GM19099 (cell line): Measurements from ENCODE around the gene TRIM4.

Source experiments
- POLR2A ChIP-seq: IDR thresholded peaks from 3 replicates; pipeline ENCODE4 v1.6.1; 2011; ENCODE audit warnings: low read depth; ENCODE audit not compliant: insufficient read length; ENCODE audit errors: extremely low read depth

Gene TRIM4

GRCh38 chr7:99918959-99919813 lies at the start of gene TRIM4:
TSS of gene TRIM4 (minus strand) at chr7:99919530. CDS start at chr7:99919401, 129 bp downstream.
- peak; percentile 92 for TF ChIP-seq POLR2A

- TF ChIP-seq POLR2A = no peak
Observed at GRCh38 chr7:99958564-99959227, 39.4 kb upstream of the TRIM4 start.

- TF ChIP-seq POLR2A = no peak
Observed at GRCh38 chr7:99955247-99955646, 35.9 kb upstream of the TRIM4 start.

- no peak for TF ChIP-seq POLR2A
Observed at GRCh38 chr7:99953649-99954048, 34.3 kb upstream of the TRIM4 start.

GRCh38 chr7:99949645-99950228 lies 30.4 kb upstream of the TRIM4 start:
- TF ChIP-seq POLR2A = no peak

GRCh38 chr7:99947608-99948007 lies 28.3 kb upstream of the TRIM4 start:
- no peak for TF ChIP-seq POLR2A

GRCh38 chr7:99944497-99945070 lies 25.3 kb upstream of the TRIM4 start:
- TF ChIP-seq POLR2A = no peak

- TF ChIP-seq POLR2A = no peak
Observed at GRCh38 chr7:99943641-99944496, 24.5 kb upstream of the TRIM4 start.

GRCh38 chr7:99938296-99938695 lies 19.0 kb upstream of the TRIM4 start:
- no peak for TF ChIP-seq POLR2A

GRCh38 chr7:99930376-99930775 lies 11.0 kb upstream of the TRIM4 start:
- no peak for TF ChIP-seq POLR2A

- no peak for TF ChIP-seq POLR2A
Observed at GRCh38 chr7:99929730-99930053, 10.4 kb upstream of the TRIM4 start.

GRCh38 chr7:99928994-99929729 lies 9.8 kb upstream of the TRIM4 start, which contains the start of gene GJC3:
TSS of gene GJC3 (minus strand) at chr7:99929620. CDS start at chr7:99929620, 0 bp downstream.
- no peak for TF ChIP-seq POLR2A

GRCh38 chr7:99928188-99928587 lies 8.9 kb upstream of the TRIM4 start:
- TF ChIP-seq POLR2A = no peak

- no peak for TF ChIP-seq POLR2A
Observed at GRCh38 chr7:99927536-99927935, 8.2 kb upstream of the TRIM4 start.
